ENCODE results near the gene RPN2.

The RPN2 gene

GRCh38 chr20:37218976-37219375, 39.8 kb downstream of the RPN2 start:
- no peak for DNase-seq (ENCODE audit: low spot score)

- DNase-seq (ENCODE audit: low spot score): no peak
Measured at GRCh38 chr20:37219751-37220668, 40.9 kb downstream of the RPN2 start.

- DNase-seq (ENCODE audit: low spot score): no peak
Measured at GRCh38 chr20:37220731-37221130, 41.6 kb downstream of the RPN2 start.

- DNase-seq (ENCODE audit: low spot score): no peak
Measured at GRCh38 chr20:37222086-37222485, 43.0 kb downstream of the RPN2 start.

GRCh38 chr20:37223053-37223452, 43.9 kb downstream of the RPN2 start:
- no peak for DNase-seq (ENCODE audit: low spot score)

GRCh38 chr20:37225146-37225545, 46.0 kb downstream of the RPN2 start:
- DNase-seq (ENCODE audit: low spot score): no peak

- DNase-seq (ENCODE audit: low spot score): no peak
Measured at GRCh38 chr20:37226889-37227288, 47.8 kb downstream of the RPN2 start.

- no peak for DNase-seq (ENCODE audit: low spot score)
Measured at GRCh38 chr20:37228082-37228481, 49.0 kb downstream of the RPN2 start.

- DNase-seq (ENCODE audit: low spot score): no peak
Measured at GRCh38 chr20:37228656-37229055, 49.5 kb downstream of the RPN2 start.

- no peak for DNase-seq (ENCODE audit: low spot score)
Measured at GRCh38 chr20:37229357-37229756, 50.2 kb downstream of the RPN2 start.

- DNase-seq (ENCODE audit: low spot score): no peak
Measured at GRCh38 chr20:37230200-37230599, 51.1 kb downstream of the RPN2 start.

- no peak for DNase-seq (ENCODE audit: low spot score)
Measured at GRCh38 chr20:37231947-37232630, 53.0 kb downstream of the RPN2 start.

- no peak for DNase-seq (ENCODE audit: low spot score)
Measured at GRCh38 chr20:37233548-37234253, 54.6 kb downstream of the RPN2 start.

- no peak for DNase-seq (ENCODE audit: low spot score)
Measured at GRCh38 chr20:37234254-37234581, 55.1 kb downstream of the RPN2 start.

GRCh38 chr20:37235065-37235464, 55.9 kb downstream of the RPN2 start:
- no peak for DNase-seq (ENCODE audit: low spot score)

- no peak for DNase-seq (ENCODE audit: low spot score)
Measured at GRCh38 chr20:37236462-37236861, 57.3 kb downstream of the RPN2 start.

- no peak for DNase-seq (ENCODE audit: low spot score)
Measured at GRCh38 chr20:37237656-37238055, 58.5 kb downstream of the RPN2 start.

GRCh38 chr20:37238426-37238825, 59.3 kb downstream of the RPN2 start:
- DNase-seq (ENCODE audit: low spot score): no peak

GRCh38 chr20:37238935-37239451, 59.9 kb downstream of the RPN2 start:
- DNase-seq (ENCODE audit: low spot score): no peak

GRCh38 chr20:37240337-37241067, 61.4 kb downstream of the RPN2 start:
- no peak for DNase-seq (ENCODE audit: low spot score)

- no peak for DNase-seq (ENCODE audit: low spot score)
Measured at GRCh38 chr20:37242503-37242902, 63.4 kb downstream of the RPN2 start.
